Tibial artery (tissue), 4 donors: ENCODE results near the gene KCNIP3.

Experiments
- DNase-seq, 2 donors: peaks; one replicate each; pipeline ENCODE4 v3.0.0-alpha.2; 2019
- H3K27ac ChIP-seq, 2 donors: fragments of 200-600 bp; sonication (generic) in 1 of 2; 1 replicate in 1 of 2; 2 replicates in 1 of 2; pipeline ENCODE4 v1.5.1; 2018 to 2019; ENCODE audit warnings: mild to moderate bottlenecking in 1 of 2
- H3K27me3 ChIP-seq, 2 donors: fragments of 200-600 bp; sonication (generic) in 1 of 2; one replicate each; pipeline versions ENCODE4 v1.5.1 to v1.6.0; 2016 to 2019
- H3K36me3 ChIP-seq, 3 donors: fragments of 200-600 bp; sonication (generic) in 2 of 3; one replicate each; pipeline ENCODE4 v1.5.1; 2016 to 2019; ENCODE audit warnings: mild to moderate bottlenecking in 2 of 3
- H3K4me1 ChIP-seq, 4 donors: fragments of 200-600 bp; sonication (generic) in 2 of 4; 1 replicate in 3 of 4; 2 replicates in 1 of 4; pipeline ENCODE4 v1.5.1; 2016 to 2019
- H3K4me3 ChIP-seq, 2 donors: fragments of 200-600 bp; sonication (generic) in 1 of 2; 1 replicate in 1 of 2; 2 replicates in 1 of 2; pipeline ENCODE4 v1.5.1; 2018 to 2019; ENCODE audit warnings: mild to moderate bottlenecking in 2 of 2
- H3K9me3 ChIP-seq, 3 donors: fragments of 200-600 bp; sonication (generic) in 1 of 3; one replicate each; pipeline ENCODE4 v1.5.1; 2016 to 2019
- CTCF ChIP-seq, 2 experiments: fragments of 200-600 bp in 1 of 2; fragments of 450-650 bp in 1 of 2; IDR thresholded peaks; one replicate each; pipeline ENCODE4 v1.5.1; 2017 to 2019; ENCODE audit warnings: antibody characterized with exemption in 2 of 2, mild to moderate bottlenecking in 1 of 2, moderate library complexity in 1 of 2
- intact Hi-C: fragments of 100-400 bp; cut with DNase I; formaldehyde crosslinking; loops from one replicate; pipeline ENCODE4 v1.15.0; 2023; ENCODE audit warnings: low total_unique reads

KCNIP3 gene

DNA sequence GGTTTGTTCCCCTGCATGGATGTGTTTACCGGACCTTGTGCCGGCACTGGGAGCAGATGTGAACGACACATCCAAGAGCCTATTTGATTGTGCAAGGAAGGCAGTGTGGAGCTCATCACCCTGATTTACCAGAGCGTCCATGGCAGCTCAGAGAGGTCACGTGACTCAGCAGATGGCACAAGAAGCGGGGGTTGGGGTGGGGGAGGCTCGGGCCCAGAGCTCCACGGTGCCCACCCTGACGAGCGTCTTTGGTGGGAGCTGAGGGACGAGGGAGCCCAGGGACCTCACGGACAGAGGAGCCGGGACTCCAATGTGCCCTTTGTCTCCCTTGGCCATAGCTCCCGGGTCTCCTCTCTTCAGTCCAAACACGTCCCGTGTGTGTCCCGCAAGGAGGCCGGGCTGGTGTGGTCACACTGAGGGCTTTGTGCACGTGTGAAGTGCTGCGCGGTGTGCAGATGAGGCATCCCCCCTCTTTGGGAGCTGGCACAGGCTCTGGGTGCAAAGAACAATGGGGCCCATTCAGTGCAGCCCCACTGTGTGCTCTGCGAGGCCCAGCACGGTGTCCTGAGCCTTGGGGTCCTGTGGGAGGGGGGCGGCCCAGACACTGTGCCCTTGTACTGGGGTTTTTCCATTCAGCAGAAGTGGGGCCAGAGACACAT is 15.5 kb downstream of the KCNIP3 start:
- no peak for DNase-seq
- H3K9me3 ChIP-seq = no peaks in the 10 kb centered on the region
- no peak overlapping the region for H3K4me3 ChIP-seq
- no peaks in the 10 kb centered on the region for H3K36me3 ChIP-seq
- H3K4me1 ChIP-seq = peaks cover 0 to 24% (median 4%) of the 10 kb centered on the region in 4 donors
- no peak for TF ChIP-seq CTCF (IDR thresholded peaks at IDR 0.05)
- intact Hi-C loops = loop anchor here (10.0 kb wide), 1 partner anchor 118 kb away; no protein-coding TSS in a partner anchor
- H3K27me3 ChIP-seq = no peaks in the 10 kb centered on the region
- H3K27ac ChIP-seq = no peak overlapping the region

DNA sequence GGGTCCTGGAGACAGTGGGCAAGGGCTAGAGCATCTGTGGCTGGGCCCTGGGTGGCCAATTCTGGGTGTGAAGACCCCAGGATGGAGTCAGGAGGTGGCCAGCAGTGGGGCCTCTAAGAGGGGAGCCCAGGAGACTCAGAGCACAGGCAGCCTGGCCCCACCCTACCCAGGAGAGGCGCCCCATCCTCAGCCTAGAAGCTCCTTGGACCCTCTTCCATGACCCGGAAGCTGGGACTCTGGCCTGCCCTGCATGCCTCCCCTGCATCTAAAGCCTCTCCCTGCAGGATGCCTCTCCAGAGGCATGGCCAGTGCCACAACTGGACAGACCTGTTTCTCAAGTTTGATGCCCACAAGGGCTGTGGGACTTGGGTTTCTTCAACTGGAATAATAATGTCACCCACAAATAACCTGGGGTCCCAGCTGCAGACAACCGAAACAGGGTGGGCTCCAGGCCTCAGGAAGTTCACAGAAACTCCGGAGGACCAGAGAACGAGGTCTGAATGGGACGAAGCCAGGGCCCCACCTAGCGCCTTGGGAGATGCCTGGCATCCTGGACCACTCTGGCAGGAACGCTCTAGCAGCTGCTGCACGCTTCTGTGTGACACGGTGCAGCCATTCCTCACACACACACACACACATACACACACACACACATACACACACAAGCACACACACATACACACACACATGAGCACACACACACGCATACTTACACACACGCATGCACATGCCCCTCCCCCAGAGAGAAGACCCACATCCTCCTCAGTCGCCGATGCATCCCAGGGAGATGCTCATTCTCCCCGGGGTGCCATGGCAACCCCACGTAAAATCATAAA is 16.4 kb downstream of the KCNIP3 start:
- Histone ChIP-seq H3K4me1 (peaks cover 0 to 24% (median 4%) of the 10 kb centered on the region in 4 donors), H3K27me3 (no peaks in the 10 kb centered on the region), H3K27ac (no peak overlapping the region), H3K4me3 (no peak overlapping the region), H3K36me3 (no peaks in the 10 kb centered on the region), H3K9me3 (no peaks in the 10 kb centered on the region)
- no peak for TF ChIP-seq CTCF (IDR thresholded peaks at IDR 0.05)
- no peak for DNase-seq
- intact Hi-C loops = loop anchor here (10.0 kb wide), 1 partner anchor 119 kb away; no protein-coding TSS in a partner anchor

DNA sequence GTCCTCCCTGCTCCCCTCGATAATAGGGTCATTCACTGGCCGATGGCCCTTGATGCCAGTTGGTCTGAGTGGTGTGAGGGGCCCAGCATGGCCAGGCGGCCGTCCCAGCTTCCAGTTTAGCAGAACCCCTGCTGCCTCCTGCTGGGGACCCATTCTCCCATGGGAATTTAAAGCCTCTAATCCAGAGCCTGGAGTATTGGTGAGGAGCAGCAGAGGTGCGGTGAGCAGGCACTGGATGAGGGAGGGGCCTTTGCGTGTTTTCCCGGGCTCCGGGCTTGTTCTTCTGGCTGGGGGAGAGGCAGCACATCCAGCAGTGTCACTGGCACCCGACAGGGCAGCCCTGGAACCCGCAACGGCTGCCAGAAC is 17.4 kb downstream of the KCNIP3 start:
- H3K4me3 ChIP-seq = no peak overlapping the region
- no peaks in the 10 kb centered on the region for H3K9me3 ChIP-seq
- intact Hi-C loops = loop anchor here (10.0 kb wide), 1 partner anchor 120 kb away; no protein-coding TSS in a partner anchor
- TF ChIP-seq CTCF (IDR thresholded peaks at IDR 0.05) = no peak
- H3K27ac ChIP-seq = no peak overlapping the region
- H3K4me1 ChIP-seq = peaks cover 0 to 24% (median 4%) of the 10 kb centered on the region in 4 donors
- no peaks in the 10 kb centered on the region for H3K27me3 ChIP-seq
- no peak for DNase-seq
- no peaks in the 10 kb centered on the region for H3K36me3 ChIP-seq

- H3K27ac ChIP-seq = no peak overlapping the region
- DNase-seq = no peak
- H3K9me3 ChIP-seq = no peaks in the 10 kb centered on the region
- H3K4me3 ChIP-seq = no peak overlapping the region
- no peaks in the 10 kb centered on the region for H3K36me3 ChIP-seq
- intact Hi-C loops = loop anchor here (10.0 kb wide), 1 partner anchor 120 kb away; no protein-coding TSS in a partner anchor
- H3K4me1 ChIP-seq = peaks cover 0 to 24% (median 4%) of the 10 kb centered on the region in 4 donors
- peak; percentile 26 to 35 for TF ChIP-seq CTCF (IDR thresholded peaks at IDR 0.05)
- no peaks in the 10 kb centered on the region for H3K27me3 ChIP-seq
Measured at GRCh38 chr2:95314964-95315611, 17.9 kb downstream of the KCNIP3 start.

- H3K27ac ChIP-seq = no peak overlapping the region
- no peak for DNase-seq
- H3K27me3 ChIP-seq = no peaks in the 10 kb centered on the region
- no peak for TF ChIP-seq CTCF (IDR thresholded peaks at IDR 0.05)
- intact Hi-C loops = loop anchor here (10.0 kb wide), 1 partner anchor 121 kb away; no protein-coding TSS in a partner anchor
- H3K4me3 ChIP-seq = no peak overlapping the region
- no peaks in the 10 kb centered on the region for H3K9me3 ChIP-seq
- peaks cover 0 to 24% (median 4%) of the 10 kb centered on the region in 4 donors for H3K4me1 ChIP-seq
- H3K36me3 ChIP-seq = no peaks in the 10 kb centered on the region
Measured at GRCh38 chr2:95315801-95316411, 18.8 kb downstream of the KCNIP3 start.
